ENCODE data around the gene FBXL7.

FBXL7 gene

GRCh38 chr5:15615859-15616258 is 115.9 kb downstream of the FBXL7 start:
- no peak for DNase-seq (ENCODE audit: low spot score)

- no peak for DNase-seq (ENCODE audit: low spot score)
These were observed 119.0 kb downstream of the FBXL7 start for GRCh38 chr5:15618938-15619337.

- DNase-seq (ENCODE audit: low spot score): peak; percentile 17
These were observed 120.5 kb downstream of the FBXL7 start for GRCh38 chr5:15620501-15620900.

- no peak for DNase-seq (ENCODE audit: low spot score)
These were observed 121.1 kb downstream of the FBXL7 start for GRCh38 chr5:15621094-15621493.

GRCh38 chr5:15623794-15624193 is 123.8 kb downstream of the FBXL7 start:
- no peak for DNase-seq (ENCODE audit: low spot score)

- DNase-seq (ENCODE audit: low spot score): no peak
These were observed 127.1 kb downstream of the FBXL7 start for GRCh38 chr5:15627109-15627508.

GRCh38 chr5:15627647-15628046 is 127.7 kb downstream of the FBXL7 start:
- no peak for DNase-seq (ENCODE audit: low spot score)

GRCh38 chr5:15630441-15630840 is 130.5 kb downstream of the FBXL7 start:
- DNase-seq (ENCODE audit: low spot score): no peak

GRCh38 chr5:15634591-15635288 is 134.8 kb downstream of the FBXL7 start:
- DNase-seq (ENCODE audit: low spot score): no peak

- no peak for DNase-seq (ENCODE audit: low spot score)
These were observed 135.3 kb downstream of the FBXL7 start for GRCh38 chr5:15635289-15635616.

GRCh38 chr5:15637345-15637744 is 137.4 kb downstream of the FBXL7 start:
- no peak for DNase-seq (ENCODE audit: low spot score)

GRCh38 chr5:15637886-15638285 is 137.9 kb downstream of the FBXL7 start:
- DNase-seq (ENCODE audit: low spot score): no peak

GRCh38 chr5:15638296-15638695 is 138.3 kb downstream of the FBXL7 start:
- DNase-seq (ENCODE audit: low spot score): no peak

- DNase-seq (ENCODE audit: low spot score): no peak
These were observed 139.3 kb downstream of the FBXL7 start for GRCh38 chr5:15639288-15639687.

GRCh38 chr5:15640116-15640515 is 140.1 kb downstream of the FBXL7 start:
- DNase-seq (ENCODE audit: low spot score): no peak

- no peak for DNase-seq (ENCODE audit: low spot score)
These were observed 143.8 kb downstream of the FBXL7 start for GRCh38 chr5:15643731-15644130.

- no peak for DNase-seq (ENCODE audit: low spot score)
These were observed 145.6 kb downstream of the FBXL7 start for GRCh38 chr5:15645381-15646160.

- DNase-seq (ENCODE audit: low spot score): no peak
These were observed 146.4 kb downstream of the FBXL7 start for GRCh38 chr5:15646371-15646770.

GRCh38 chr5:15647251-15647650 is 147.3 kb downstream of the FBXL7 start:
- no peak for DNase-seq (ENCODE audit: low spot score)

- no peak for DNase-seq (ENCODE audit: low spot score)
These were observed 150.3 kb downstream of the FBXL7 start for GRCh38 chr5:15650266-15650665.

GRCh38 chr5:15654779-15655178 is 154.8 kb downstream of the FBXL7 start:
- no peak for DNase-seq (ENCODE audit: low spot score)

GRCh38 chr5:15655683-15656082 is 155.7 kb downstream of the FBXL7 start:
- no peak for DNase-seq (ENCODE audit: low spot score)

- no peak for DNase-seq (ENCODE audit: low spot score)
These were observed 165.0 kb downstream of the FBXL7 start for GRCh38 chr5:15664961-15665360.

- DNase-seq (ENCODE audit: low spot score): no peak
These were observed 169.8 kb downstream of the FBXL7 start for GRCh38 chr5:15669826-15670225.

Data from SW480 (cell line).